A673 (cell line): ENCODE results near the gene UGGT2. TPM values are rescaled to one million over a fixed set of nuclear protein-coding genes. Genes with fewer than 3 reads are reported as not detected.
"Not testable (repeated sequence)": the region's sequence is repeated elsewhere in the genome, so short reads cannot be mapped to it uniquely, and the experiment has no call there.

Source experiments
- BruUV-seq: library from RNA; stranded (reverse); fragments of 400-500 nt; replicated peaks from 2 replicates; lab custom pipeline; 2021; lab: Mats Ljungman, UMichigan
- CTCF ChIA-PET: fragments of 300-600 bp; sonication (Branson Sonifier 250); formaldehyde crosslinking; loops from one replicate; lab custom pipeline; 2022; ENCODE audit warnings: antibody characterized with exemption; lab: Charles Lee
- POLR2A ChIA-PET: fragments of 300-600 bp; sonication (Branson Sonifier 250); formaldehyde crosslinking; loops from one replicate; lab custom pipeline; 2022; ENCODE audit warnings: antibody characterized with exemption; ENCODE audit not compliant: low non-redundant PET; lab: Charles Lee
- DNase-seq: peaks from one replicate; pipeline ENCODE4 v3.0.0-alpha.2; 2015; ENCODE audit warnings: low spot score
- H3K27ac ChIP-seq: fragments of 200-600 bp; sonication (generic); 2 replicates; pipeline ENCODE4 v1.5.1; 2016; ENCODE audit warnings: mixed run types, low read depth, mild to moderate bottlenecking, mixed read lengths, antibody characterized with exemption, low read length; ENCODE audit not compliant: poor library complexity, severe bottlenecking
- H3K27me3 ChIP-seq: fragments of 200-600 bp; sonication (generic); replicated peaks from 2 replicates; pipeline ENCODE4 v1.6.1; 2017; ENCODE audit warnings: mixed run types, low read depth, mild to moderate bottlenecking, mixed read lengths, antibody characterized with exemption, low read length; ENCODE audit not compliant: insufficient read depth, poor library complexity
- H3K36me3 ChIP-seq: fragments of 200-600 bp; sonication (generic); 2 replicates; pipeline ENCODE4 v1.6.1; 2016; ENCODE audit warnings: mixed run types, mild to moderate bottlenecking, mixed read lengths, antibody characterized with exemption, low read length; ENCODE audit not compliant: insufficient read depth, poor library complexity, severe bottlenecking
- H3K4me1 ChIP-seq: fragments of 200-600 bp; sonication (generic); 2 replicates; pipeline ENCODE4 v1.6.1; 2017; ENCODE audit warnings: mixed run types, mild to moderate bottlenecking, mixed read lengths, antibody characterized with exemption, low read length; ENCODE audit not compliant: insufficient read depth, poor library complexity, severe bottlenecking
- H3K4me3 ChIP-seq: fragments of 200-600 bp; sonication (generic); 2 replicates; pipeline ENCODE4 v1.5.1; 2016; ENCODE audit warnings: low read depth, mixed run types, mild to moderate bottlenecking, mixed read lengths, low read length; ENCODE audit not compliant: poor library complexity, severe bottlenecking
- H3K9me3 ChIP-seq: fragments of 200-600 bp; sonication (generic); 2 replicates; pipeline ENCODE4 v1.6.1; 2016; ENCODE audit warnings: mixed run types, low read depth, mild to moderate bottlenecking, mixed read lengths, antibody characterized with exemption, low read length; ENCODE audit not compliant: poor library complexity, severe bottlenecking
- EZH2 ChIP-seq: fragments of 200-600 bp; sonication (generic); IDR thresholded peaks from 2 replicates; pipeline ENCODE4 v1.6.1; 2017; ENCODE audit warnings: borderline replicate concordance, low read depth, mild to moderate bottlenecking, mixed read lengths, antibody characterized with exemption, low read length; ENCODE audit not compliant: poor library complexity, severe bottlenecking
- intact Hi-C: fragments of 100-400 bp; cut with micrococcal nuclease; formaldehyde crosslinking; loops from one replicate; pipeline ENCODE4 v1.10.0; 2022; ENCODE audit not compliant: unreplicated experiment
- total RNA-seq: library from RNA; stranded (reverse); gene quantifications from 2 replicates; pipeline ENCODE4 v1.2.3, GENCODE V29; 2021
- TF ChIP-seq, protein P1 (sequence below): fragments of 300-800, 200-600 bp; sonication (generic); conservative IDR thresholded peaks from 2 replicates; pipeline ENCODE4 v1.5.1; 2017; ENCODE audit warnings: low read depth, mild to moderate bottlenecking, antibody characterized with exemption, low read length, moderate library complexity, mixed read lengths

Gene UGGT2
- total RNA-seq, 1 experiment from 2014 or later = 10.1 TPM

- H3K36me3 ChIP-seq = no peaks in the 10 kb centered on the region
- no peaks in the 10 kb centered on the region for H3K9me3 ChIP-seq
- ChIA-PET CTCF (no interaction called here), POLR2A (no interaction called here)
- no TSS peak for BruUV-seq
- TF ChIP-seq, protein P1, sequence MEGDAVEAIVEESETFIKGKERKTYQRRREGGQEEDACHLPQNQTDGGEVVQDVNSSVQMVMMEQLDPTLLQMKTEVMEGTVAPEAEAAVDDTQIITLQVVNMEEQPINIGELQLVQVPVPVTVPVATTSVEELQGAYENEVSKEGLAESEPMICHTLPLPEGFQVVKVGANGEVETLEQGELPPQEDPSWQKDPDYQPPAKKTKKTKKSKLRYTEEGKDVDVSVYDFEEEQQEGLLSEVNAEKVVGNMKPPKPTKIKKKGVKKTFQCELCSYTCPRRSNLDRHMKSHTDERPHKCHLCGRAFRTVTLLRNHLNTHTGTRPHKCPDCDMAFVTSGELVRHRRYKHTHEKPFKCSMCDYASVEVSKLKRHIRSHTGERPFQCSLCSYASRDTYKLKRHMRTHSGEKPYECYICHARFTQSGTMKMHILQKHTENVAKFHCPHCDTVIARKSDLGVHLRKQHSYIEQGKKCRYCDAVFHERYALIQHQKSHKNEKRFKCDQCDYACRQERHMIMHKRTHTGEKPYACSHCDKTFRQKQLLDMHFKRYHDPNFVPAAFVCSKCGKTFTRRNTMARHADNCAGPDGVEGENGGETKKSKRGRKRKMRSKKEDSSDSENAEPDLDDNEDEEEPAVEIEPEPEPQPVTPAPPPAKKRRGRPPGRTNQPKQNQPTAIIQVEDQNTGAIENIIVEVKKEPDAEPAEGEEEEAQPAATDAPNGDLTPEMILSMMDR = no peak
- TF ChIP-seq EZH2 = no peak
- no peak overlapping the region for H3K27ac ChIP-seq
- no peak overlapping the region for H3K4me3 ChIP-seq
- intact Hi-C loops = no loop called here
- no peaks in the 10 kb centered on the region for H3K27me3 ChIP-seq
- no peak for DNase-seq
- no peaks in the 10 kb centered on the region for H3K4me1 ChIP-seq
Observed at GRCh38 chr13:95858286-95859075, 194.7 kb downstream of the UGGT2 start.

DNA sequence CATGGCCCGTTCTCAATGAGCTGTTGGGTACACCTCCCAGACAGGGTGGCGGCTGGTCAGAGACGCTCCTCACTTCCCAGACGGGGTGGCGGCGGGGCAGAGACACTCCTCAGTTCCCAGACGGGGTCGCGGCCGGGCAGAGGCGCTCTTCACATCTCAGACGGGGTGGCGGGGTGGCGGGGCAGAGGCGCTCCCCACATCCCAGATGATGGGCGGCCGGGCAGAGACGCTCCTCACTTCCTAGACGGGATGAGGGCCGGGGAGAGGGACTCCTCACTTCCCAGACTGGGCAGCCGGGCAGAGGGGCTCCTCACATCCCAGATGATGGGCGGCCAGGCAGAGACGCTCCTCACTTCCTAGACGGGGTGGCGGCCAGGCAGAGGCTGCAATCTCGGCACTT is 207.5 kb downstream of the UGGT2 start:
- intact Hi-C loops, POLR2A ChIA-PET, BruUV-seq, DNase-seq, H3K9me3 ChIP-seq, H3K4me3 ChIP-seq, CTCF ChIA-PET, H3K4me1 ChIP-seq, H3K36me3 ChIP-seq, H3K27me3 ChIP-seq, H3K27ac ChIP-seq: not testable (repeated sequence)

DNA sequence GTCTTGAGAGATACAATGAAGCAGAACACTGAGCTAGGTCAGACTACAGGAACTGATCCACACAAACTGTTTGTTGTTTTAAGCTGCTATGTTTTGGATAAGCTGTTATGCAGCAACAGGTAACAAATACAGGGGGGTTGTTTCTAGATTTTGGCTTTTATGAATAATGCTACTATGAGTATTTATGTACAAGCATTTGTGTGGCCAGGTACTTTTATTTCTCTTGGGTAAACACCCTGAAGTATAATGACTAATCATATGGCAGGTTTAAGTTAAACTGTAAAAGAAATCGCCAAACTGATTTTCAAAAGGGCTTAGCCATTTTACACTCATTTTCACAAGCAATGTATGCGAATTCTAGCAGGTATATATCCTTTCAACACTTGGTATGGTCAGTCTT is 210.3 kb downstream of the UGGT2 start:
- POLR2A ChIA-PET = no interaction called here
- no TSS peak for BruUV-seq
- intact Hi-C loops = no loop called here

More for the DNA sequence above, 210.3 kb downstream of the UGGT2 start:
- CTCF ChIA-PET = no interaction called here
- H3K9me3 ChIP-seq = no peaks in the 10 kb centered on the region
- H3K4me3 ChIP-seq = no peak overlapping the region
- H3K27me3 ChIP-seq = no peaks in the 10 kb centered on the region
- H3K36me3 ChIP-seq = no peaks in the 10 kb centered on the region
- TF ChIP-seq EZH2 = no peak
- TF ChIP-seq, protein P1 = no peak
- H3K27ac ChIP-seq = no peak overlapping the region
- DNase-seq = no peak
- H3K4me1 ChIP-seq = no peaks in the 10 kb centered on the region
